DOHH2 (cell line): ENCODE data around the gene GLDN.

ENCODE experiments used
- H3F3A ChIP-seq: fragments of 200-600 bp; sonication (generic), shearing (Covaris generic); 2 replicates; pipeline ENCODE4 v1.6.0; 2016; ENCODE audit warnings: antibody characterized with exemption, mild to moderate bottlenecking; ENCODE audit not compliant: control insufficient read depth, insufficient read depth
- H3K27ac ChIP-seq: fragments of 200-600 bp; sonication (generic); 2 replicates; pipeline ENCODE4 v1.5.1; 2014; ENCODE audit warnings: low read depth, mild to moderate bottlenecking, low read length, moderate library complexity
- H3K27me3 ChIP-seq: fragments of 200-600 bp; sonication (generic); 2 replicates; pipeline ENCODE4 v1.6.1; 2014; ENCODE audit warnings: mild to moderate bottlenecking, low read length, mixed read lengths; ENCODE audit not compliant: control insufficient read depth
- H3K36me3 ChIP-seq: fragments of 200-600 bp; sonication (generic); 2 replicates; pipeline ENCODE4 v1.6.1; 2014; ENCODE audit warnings: mild to moderate bottlenecking, low read length, moderate library complexity, mixed read lengths; ENCODE audit not compliant: control insufficient read depth
- H3K4me1 ChIP-seq: fragments of 200-600 bp; sonication (generic); 2 replicates; pipeline ENCODE4 v1.6.1; 2014; ENCODE audit warnings: mild to moderate bottlenecking, low read length, mixed read lengths; ENCODE audit not compliant: control insufficient read depth
- H3K4me2 ChIP-seq: fragments of 200-600 bp; sonication (generic); 2 replicates; pipeline ENCODE4 v1.6.0; 2014; ENCODE audit warnings: mild to moderate bottlenecking, low read length, moderate library complexity
- H3K4me3 ChIP-seq: fragments of 200-600 bp; sonication (generic); 2 replicates; pipeline ENCODE4 v1.5.1; 2014; ENCODE audit warnings: mild to moderate bottlenecking, low read length, mixed read lengths
- H3K79me2 ChIP-seq: fragments of 200-600 bp; sonication (generic); 2 replicates; pipeline ENCODE4 v1.6.1; 2014; ENCODE audit warnings: mild to moderate bottlenecking, low read length, mixed read lengths; ENCODE audit not compliant: control insufficient read depth
- H3K9me2 ChIP-seq: fragments of 200-600 bp; sonication (generic); replicated peaks from 2 replicates; pipeline ENCODE4 v1.6.1; 2014; ENCODE audit warnings: mild to moderate bottlenecking, low read length, mixed read lengths; ENCODE audit not compliant: control insufficient read depth
- H3K9me3 ChIP-seq: fragments of 200-600 bp; sonication (generic); 2 replicates; pipeline ENCODE4 v1.6.1; 2014; ENCODE audit warnings: antibody characterized with exemption, low read length, mixed read lengths; ENCODE audit not compliant: control insufficient read depth, insufficient read depth
- H4K20me1 ChIP-seq: fragments of 200-600 bp; sonication (generic); 2 replicates; pipeline ENCODE4 v1.6.0; 2014; ENCODE audit warnings: low read depth, mild to moderate bottlenecking, antibody characterized with exemption, low read length, moderate library complexity; ENCODE audit not compliant: control insufficient read depth, insufficient read depth
- EZH2phosphoT487 ChIP-seq: fragments of 200-600 bp; sonication (generic); IDR thresholded peaks from 2 replicates; pipeline ENCODE4 v1.6.1; 2017; ENCODE audit warnings: borderline replicate concordance, mild to moderate bottlenecking, antibody characterized with exemption, low read length, moderate library complexity, mixed read lengths
- TF ChIP-seq, protein P1 (sequence below): fragments of 200-600 bp; sonication (generic); IDR thresholded peaks from one replicate; pipeline ENCODE4 v1.5.1; 2014; ENCODE audit warnings: antibody characterized with exemption, mild to moderate bottlenecking, low read depth, low read length; ENCODE audit not compliant: poor library complexity, severe bottlenecking

Gene GLDN

GRCh38 chr15:51425517-51426040 is 84.1 kb downstream of the GLDN start:
- H3K4me2 ChIP-seq: no peak overlapping the region
- H3K79me2 ChIP-seq: no peaks in the 10 kb centered on the region
- H3K9me2 ChIP-seq: no peaks in the 10 kb centered on the region

GRCh38 chr15:51438526-51438925 is 97.1 kb downstream of the GLDN start:
- TF ChIP-seq, protein P1, sequence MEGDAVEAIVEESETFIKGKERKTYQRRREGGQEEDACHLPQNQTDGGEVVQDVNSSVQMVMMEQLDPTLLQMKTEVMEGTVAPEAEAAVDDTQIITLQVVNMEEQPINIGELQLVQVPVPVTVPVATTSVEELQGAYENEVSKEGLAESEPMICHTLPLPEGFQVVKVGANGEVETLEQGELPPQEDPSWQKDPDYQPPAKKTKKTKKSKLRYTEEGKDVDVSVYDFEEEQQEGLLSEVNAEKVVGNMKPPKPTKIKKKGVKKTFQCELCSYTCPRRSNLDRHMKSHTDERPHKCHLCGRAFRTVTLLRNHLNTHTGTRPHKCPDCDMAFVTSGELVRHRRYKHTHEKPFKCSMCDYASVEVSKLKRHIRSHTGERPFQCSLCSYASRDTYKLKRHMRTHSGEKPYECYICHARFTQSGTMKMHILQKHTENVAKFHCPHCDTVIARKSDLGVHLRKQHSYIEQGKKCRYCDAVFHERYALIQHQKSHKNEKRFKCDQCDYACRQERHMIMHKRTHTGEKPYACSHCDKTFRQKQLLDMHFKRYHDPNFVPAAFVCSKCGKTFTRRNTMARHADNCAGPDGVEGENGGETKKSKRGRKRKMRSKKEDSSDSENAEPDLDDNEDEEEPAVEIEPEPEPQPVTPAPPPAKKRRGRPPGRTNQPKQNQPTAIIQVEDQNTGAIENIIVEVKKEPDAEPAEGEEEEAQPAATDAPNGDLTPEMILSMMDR: no peak
- TF ChIP-seq EZH2phosphoT487: no peak
- Histone ChIP-seq H3K4me2 (no peak overlapping the region), H3K36me3 (no peaks in the 10 kb centered on the region), H3K4me1 (no peaks in the 10 kb centered on the region), H3K9me3 (no peaks in the 10 kb centered on the region), H3K27me3 (peaks cover 4% of the 10 kb centered on the region; the same call in 1 of the 2 replicates), H3K27ac (no peak overlapping the region), H3F3A (no peaks in the 10 kb centered on the region), H3K9me2 (no peaks in the 10 kb centered on the region), H3K4me3 (no peak overlapping the region), H4K20me1 (no peaks in the 10 kb centered on the region), H3K79me2 (no peaks in the 10 kb centered on the region)

More at GRCh38 chr15:51425517-51426040, 84.1 kb downstream of the GLDN start:
- TF ChIP-seq EZH2phosphoT487: no peak
- Histone ChIP-seq H3F3A (no peaks in the 10 kb centered on the region), H3K27ac (no peak overlapping the region), H3K4me1 (no peaks in the 10 kb centered on the region), H3K4me3 (no peak overlapping the region), H4K20me1 (no peaks in the 10 kb centered on the region), H3K9me3 (no peaks in the 10 kb centered on the region), H3K36me3 (no peaks in the 10 kb centered on the region), H3K27me3 (no peaks in the 10 kb centered on the region)

DNA sequence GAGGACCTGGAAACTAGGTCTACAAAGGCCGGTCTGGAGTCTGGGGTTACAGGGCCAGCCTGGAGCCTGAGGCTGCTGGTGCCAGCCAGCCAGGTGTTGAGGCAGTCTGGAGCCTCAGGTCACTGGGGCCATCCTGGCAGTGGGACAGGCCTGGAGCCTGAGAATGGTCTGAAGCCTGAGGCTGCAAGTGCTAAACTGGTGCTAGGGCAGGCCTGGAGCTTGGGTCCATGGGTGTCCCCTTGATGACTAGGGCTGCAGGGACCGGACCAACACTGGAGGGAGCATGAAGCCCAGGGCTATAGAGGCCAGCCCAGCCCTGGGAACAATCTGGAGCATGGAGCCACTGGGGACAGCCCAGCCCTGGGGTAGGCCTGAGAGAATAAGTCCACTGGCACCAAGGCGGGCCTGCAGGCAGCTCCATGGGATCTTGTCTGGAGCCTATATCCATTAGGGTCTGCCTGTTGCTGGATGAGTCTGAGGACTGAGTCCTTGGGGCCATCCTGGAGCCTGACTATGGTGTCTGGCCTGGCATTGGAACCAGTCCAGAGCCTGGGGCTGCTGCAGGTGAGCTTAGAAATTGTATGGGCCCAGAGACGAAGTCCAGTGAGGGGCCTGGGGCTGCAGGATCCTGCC is 101.9 kb downstream of the GLDN start:
- H3K79me2 ChIP-seq: no peaks in the 10 kb centered on the region
- H3K27ac ChIP-seq: no peak overlapping the region
- no peaks in the 10 kb centered on the region for H4K20me1 ChIP-seq
- no peaks in the 10 kb centered on the region for H3K9me3 ChIP-seq
- H3K4me3 ChIP-seq: no peak overlapping the region
- TF ChIP-seq, protein P1: no peak
- TF ChIP-seq EZH2phosphoT487: no peak
- no peaks in the 10 kb centered on the region for H3K4me1 ChIP-seq
- 0 out of 2 replicates have a peak, but pooled peaks cover 5% of the 10 kb centered on the region for H3K36me3 ChIP-seq
- no peak overlapping the region for H3K4me2 ChIP-seq
- H3F3A ChIP-seq: no peaks in the 10 kb centered on the region
- no peaks in the 10 kb centered on the region for H3K27me3 ChIP-seq
- no peaks in the 10 kb centered on the region for H3K9me2 ChIP-seq

GRCh38 chr15:51444112-51444511 is 102.7 kb downstream of the GLDN start:
- no peak for TF ChIP-seq EZH2phosphoT487
- TF ChIP-seq, protein P1: no peak
- no peak overlapping the region for H3K4me2 ChIP-seq
- H3K36me3 ChIP-seq: 0 out of 2 replicates have a peak, but pooled peaks cover 5% of the 10 kb centered on the region
- no peak overlapping the region for H3K4me3 ChIP-seq
- H3K9me3 ChIP-seq: no peaks in the 10 kb centered on the region
- no peaks in the 10 kb centered on the region for H3K9me2 ChIP-seq
- no peaks in the 10 kb centered on the region for H3K4me1 ChIP-seq
- no peaks in the 10 kb centered on the region for H3F3A ChIP-seq
- no peaks in the 10 kb centered on the region for H3K79me2 ChIP-seq
- H4K20me1 ChIP-seq: no peaks in the 10 kb centered on the region
- H3K27me3 ChIP-seq: no peaks in the 10 kb centered on the region
- H3K27ac ChIP-seq: no peak overlapping the region
